K562 (cell line): ENCODE data around the gene SLC22A12. TPM values are rescaled to one million over a fixed set of nuclear protein-coding genes. Genes with fewer than 3 reads are reported as not detected.

Source experiments
- ATF6 ChIP-seq: sonication (generic); formaldehyde crosslinking; IDR thresholded peaks from 2 replicates; pipeline ENCODE4 v1.4.0; 2020; ENCODE audit warnings: mild to moderate bottlenecking, missing genetic modification reagents
- ATF7 ChIP-seq: fragments of 450-650 bp; IDR thresholded peaks from 2 replicates; pipeline ENCODE4 v1.7.1; 2014; ENCODE audit warnings: mild to moderate bottlenecking, moderate library complexity
- CTBP1 ChIP-seq: fragments of 450-650 bp; IDR thresholded peaks from 2 replicates; pipeline ENCODE4 v1.6.1; 2016; ENCODE audit warnings: borderline replicate concordance
- E2F4 ChIP-seq: sonication (generic); formaldehyde crosslinking; IDR thresholded peaks from 2 replicates; pipeline ENCODE4 v1.8.0; 2022; ENCODE audit warnings: mild to moderate bottlenecking, low read depth, missing genetic modification reagents
- ELK3 ChIP-seq: fragments of 450-650 bp; formaldehyde crosslinking; IDR thresholded peaks from 2 replicates; pipeline ENCODE4 v1.4.0; 2020; ENCODE audit warnings: mild to moderate bottlenecking
- EP300 ChIP-seq: IDR thresholded peaks from 2 replicates; pipeline ENCODE4 v1.6.1; 2012; ENCODE audit warnings: low read length, improper control_type of control experiment
- HEY1 ChIP-seq: fragments of 250-450 bp; sonication (Bioruptor Pico); IDR thresholded peaks from 2 replicates; pipeline ENCODE4 v1.5.0; 2020; ENCODE audit warnings: mild to moderate bottlenecking, moderate library complexity, borderline replicate concordance
- HINFP ChIP-seq: fragments of 450-650 bp; conservative IDR thresholded peaks from 2 replicates; pipeline ENCODE4 v1.6.1; 2016; ENCODE audit warnings: missing genetic modification characterization, low read depth, mild to moderate bottlenecking, control low read depth, missing compliant biosample characterization
- HSF4 ChIP-seq: fragments of 250-450 bp; sonication (Bioruptor Pico); IDR thresholded peaks from 2 replicates; pipeline ENCODE4 v2.1.2; 2022; ENCODE audit warnings: mild to moderate bottlenecking, moderate library complexity, borderline replicate concordance
- JUNB ChIP-seq: fragments of 450-650 bp; formaldehyde crosslinking; conservative IDR thresholded peaks from 2 replicates; pipeline ENCODE4 v1.4.0; 2020; ENCODE audit warnings: mild to moderate bottlenecking
- KDM1A ChIP-seq, 2 experiments: fragments of 450-650 bp; IDR thresholded peaks; 2 replicates each; pipeline ENCODE4 v1.6.1; 2016; ENCODE audit warnings: mild to moderate bottlenecking in 2 of 2
- KHSRP ChIP-seq: fragments of 450-650 bp; IDR thresholded peaks from 2 replicates; pipeline ENCODE4 v1.6.1; 2017
- MEF2A ChIP-seq: IDR thresholded peaks from 2 replicates; pipeline ENCODE4 v1.6.1; 2011; ENCODE audit warnings: low read depth, mild to moderate bottlenecking, low read length, moderate library complexity; ENCODE audit not compliant: control insufficient read depth
- MNT ChIP-seq, 2 experiments: fragments of 450-650 bp; conservative IDR thresholded peaks; 2 replicates each; pipeline ENCODE4 v1.6.1; 2017; ENCODE audit warnings: mild to moderate bottlenecking in 2 of 2, moderate library complexity in 2 of 2
- POLR3G ChIP-seq: IDR thresholded peaks from 2 replicates; pipeline ENCODE4 v1.6.1; 2011; ENCODE audit not compliant: insufficient read length, insufficient replicate concordance; ENCODE audit errors: extremely low read depth
- PYGO2 ChIP-seq: fragments of 450-650 bp; IDR thresholded peaks from 2 replicates; pipeline ENCODE4 v1.6.1; 2016; ENCODE audit warnings: mild to moderate bottlenecking, missing genetic modification characterization, moderate library complexity, missing compliant biosample characterization
- RCOR1 ChIP-seq, 2 experiments: IDR thresholded peaks; 2 replicates each; pipeline ENCODE4 v1.6.1; 2012; ENCODE audit warnings: low read depth in 2 of 2, low read length in 2 of 2, borderline replicate concordance in 1 of 2, improper control_type of control experiment in 1 of 2
- SIRT6 ChIP-seq: IDR thresholded peaks from one replicate; pipeline ENCODE4 v1.6.1; 2012; ENCODE audit warnings: low read depth, mild to moderate bottlenecking, control low read depth, inconsistent platforms, low read length, moderate library complexity
- SMAD2 ChIP-seq: fragments of 150-350 bp; IDR thresholded peaks from 2 replicates; pipeline ENCODE4 v1.6.1; 2014; ENCODE audit warnings: low read depth, mild to moderate bottlenecking, low read length
- SREBF2 ChIP-seq: sonication (generic); formaldehyde crosslinking; IDR thresholded peaks from 2 replicates; pipeline ENCODE4 v1.4.0; 2020; ENCODE audit warnings: mild to moderate bottlenecking, missing genetic modification reagents
- TAF15 ChIP-seq: fragments of 200-400 bp; formaldehyde crosslinking; IDR thresholded peaks from 2 replicates; pipeline ENCODE4 v1.6.1; 2017; ENCODE audit warnings: mild to moderate bottlenecking, low read depth, low read length, moderate library complexity
- ZFX ChIP-seq: sonication (generic); formaldehyde crosslinking; IDR thresholded peaks from 2 replicates; pipeline ENCODE4 v1.8.0; 2022; ENCODE audit warnings: mild to moderate bottlenecking, missing genetic modification reagents, moderate library complexity
- polyA plus RNA-seq, 8 experiments: library from polyadenylated mRNA; depleted of rRNA in 4 of 8; stranded (reverse) in 5 of 8; unstranded in 3 of 8; fragments of >200 nt; fragmentation: Nextera tagmentation in 2 of 8; fragmentation: Illumina TruSeq in 1 of 8; extraction: Ambion mirVana in 2 of 8; extraction: Trizol in 1 of 8; gene quantifications; 2 replicates each; pipeline versions ENCODE4 v1.2.1 to v1.2.3, GENCODE V29; 2011 to 2014; ENCODE audit warnings: inconsistent platforms in 1 of 8, missing spikeins in 1 of 8
- total RNA-seq, 7 experiments: library from RNA; depleted of rRNA in 6 of 7; stranded (reverse); fragments of >200 nt in 6 of 7; fragmentation: Illumina TruSeq in 2 of 7; extraction: Trizol in 2 of 7; gene quantifications; 2 replicates each; pipeline versions ENCODE4 v1.2.1 to v1.2.3, GENCODE V29; 2011 to 2021; ENCODE audit warnings: low replicate concordance in 1 of 7

Gene SLC22A12
- total and polyA plus RNA-seq, 9 of the 15 experiments (the other 6 are each of a cell fraction or from before 2014, with no cell fraction given): not detected

- TF ChIP-seq HINFP (no peak), KDM1A (IDR thresholded peaks at IDR 0.05) (no peak), E2F4 (no peak), JUNB (CRISPR knock-in tag) (no peak), RCOR1 (IDR thresholded peaks at IDR 0.05; ENCODE audit: borderline replicate concordance in 1 of 2, low read depth in 2 of 2, low read length in 2 of 2) (peak in 1 of 2 experiments; percentile 37; a peak in 1 of 4 replicates), ELK3 (CRISPR knock-in tag) (no peak), POLR3G (no peak), HEY1 (no peak), TAF15 (no peak), SMAD2 (no peak), ZFX (CRISPR knock-in tag) (no peak), HSF4 (CRISPR knock-in tag) (no peak), EP300 (peak; percentile 30; the same call in 1 of the 2 replicates), MEF2A (no peak), ATF7 (peak; percentile 64), SREBF2 (CRISPR knock-in tag) (no peak), MNT (conservative IDR thresholded peaks at IDR 0.05) (no peak; a peak in 1 of 4 replicates), KHSRP (no peak), ATF6 (no peak), SIRT6 (no peak), CTBP1 (peak; percentile 69; the same call in 1 of the 2 replicates), PYGO2 (no peak)
These were observed 19.5 kb upstream of the SLC22A12 start (continued) for GRCh38 chr11:64571410-64572091.
